ENCODE measurements around the gene FKBP3. TPM values are rescaled to one million over a fixed set of nuclear protein-coding genes. Genes with fewer than 3 reads are reported as not detected.

FKBP3 gene
- total and polyA plus RNA-seq, 2 experiments from 2014 or later = 114 to 699 TPM

DNA sequence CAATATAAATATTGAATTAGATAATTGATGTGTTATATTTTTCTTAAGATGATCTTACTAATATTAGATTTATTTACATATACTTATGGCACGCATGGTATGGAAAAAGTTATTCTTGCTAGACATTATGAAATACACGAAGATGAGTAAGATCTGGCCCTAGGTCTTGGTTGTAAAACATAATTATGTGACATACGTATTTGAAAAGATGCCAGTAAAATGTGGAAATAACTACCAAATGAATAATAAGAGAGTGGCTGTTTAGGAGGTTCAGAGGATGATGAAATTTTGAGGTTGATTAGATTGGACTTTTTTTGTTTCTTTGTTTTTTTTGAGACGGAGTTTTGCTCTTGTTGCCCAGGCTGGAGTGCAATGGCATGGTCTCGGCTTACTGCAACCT lies 42.8 kb upstream of the FKBP3 start (continued):
- TF ChIP-seq, protein P1, sequence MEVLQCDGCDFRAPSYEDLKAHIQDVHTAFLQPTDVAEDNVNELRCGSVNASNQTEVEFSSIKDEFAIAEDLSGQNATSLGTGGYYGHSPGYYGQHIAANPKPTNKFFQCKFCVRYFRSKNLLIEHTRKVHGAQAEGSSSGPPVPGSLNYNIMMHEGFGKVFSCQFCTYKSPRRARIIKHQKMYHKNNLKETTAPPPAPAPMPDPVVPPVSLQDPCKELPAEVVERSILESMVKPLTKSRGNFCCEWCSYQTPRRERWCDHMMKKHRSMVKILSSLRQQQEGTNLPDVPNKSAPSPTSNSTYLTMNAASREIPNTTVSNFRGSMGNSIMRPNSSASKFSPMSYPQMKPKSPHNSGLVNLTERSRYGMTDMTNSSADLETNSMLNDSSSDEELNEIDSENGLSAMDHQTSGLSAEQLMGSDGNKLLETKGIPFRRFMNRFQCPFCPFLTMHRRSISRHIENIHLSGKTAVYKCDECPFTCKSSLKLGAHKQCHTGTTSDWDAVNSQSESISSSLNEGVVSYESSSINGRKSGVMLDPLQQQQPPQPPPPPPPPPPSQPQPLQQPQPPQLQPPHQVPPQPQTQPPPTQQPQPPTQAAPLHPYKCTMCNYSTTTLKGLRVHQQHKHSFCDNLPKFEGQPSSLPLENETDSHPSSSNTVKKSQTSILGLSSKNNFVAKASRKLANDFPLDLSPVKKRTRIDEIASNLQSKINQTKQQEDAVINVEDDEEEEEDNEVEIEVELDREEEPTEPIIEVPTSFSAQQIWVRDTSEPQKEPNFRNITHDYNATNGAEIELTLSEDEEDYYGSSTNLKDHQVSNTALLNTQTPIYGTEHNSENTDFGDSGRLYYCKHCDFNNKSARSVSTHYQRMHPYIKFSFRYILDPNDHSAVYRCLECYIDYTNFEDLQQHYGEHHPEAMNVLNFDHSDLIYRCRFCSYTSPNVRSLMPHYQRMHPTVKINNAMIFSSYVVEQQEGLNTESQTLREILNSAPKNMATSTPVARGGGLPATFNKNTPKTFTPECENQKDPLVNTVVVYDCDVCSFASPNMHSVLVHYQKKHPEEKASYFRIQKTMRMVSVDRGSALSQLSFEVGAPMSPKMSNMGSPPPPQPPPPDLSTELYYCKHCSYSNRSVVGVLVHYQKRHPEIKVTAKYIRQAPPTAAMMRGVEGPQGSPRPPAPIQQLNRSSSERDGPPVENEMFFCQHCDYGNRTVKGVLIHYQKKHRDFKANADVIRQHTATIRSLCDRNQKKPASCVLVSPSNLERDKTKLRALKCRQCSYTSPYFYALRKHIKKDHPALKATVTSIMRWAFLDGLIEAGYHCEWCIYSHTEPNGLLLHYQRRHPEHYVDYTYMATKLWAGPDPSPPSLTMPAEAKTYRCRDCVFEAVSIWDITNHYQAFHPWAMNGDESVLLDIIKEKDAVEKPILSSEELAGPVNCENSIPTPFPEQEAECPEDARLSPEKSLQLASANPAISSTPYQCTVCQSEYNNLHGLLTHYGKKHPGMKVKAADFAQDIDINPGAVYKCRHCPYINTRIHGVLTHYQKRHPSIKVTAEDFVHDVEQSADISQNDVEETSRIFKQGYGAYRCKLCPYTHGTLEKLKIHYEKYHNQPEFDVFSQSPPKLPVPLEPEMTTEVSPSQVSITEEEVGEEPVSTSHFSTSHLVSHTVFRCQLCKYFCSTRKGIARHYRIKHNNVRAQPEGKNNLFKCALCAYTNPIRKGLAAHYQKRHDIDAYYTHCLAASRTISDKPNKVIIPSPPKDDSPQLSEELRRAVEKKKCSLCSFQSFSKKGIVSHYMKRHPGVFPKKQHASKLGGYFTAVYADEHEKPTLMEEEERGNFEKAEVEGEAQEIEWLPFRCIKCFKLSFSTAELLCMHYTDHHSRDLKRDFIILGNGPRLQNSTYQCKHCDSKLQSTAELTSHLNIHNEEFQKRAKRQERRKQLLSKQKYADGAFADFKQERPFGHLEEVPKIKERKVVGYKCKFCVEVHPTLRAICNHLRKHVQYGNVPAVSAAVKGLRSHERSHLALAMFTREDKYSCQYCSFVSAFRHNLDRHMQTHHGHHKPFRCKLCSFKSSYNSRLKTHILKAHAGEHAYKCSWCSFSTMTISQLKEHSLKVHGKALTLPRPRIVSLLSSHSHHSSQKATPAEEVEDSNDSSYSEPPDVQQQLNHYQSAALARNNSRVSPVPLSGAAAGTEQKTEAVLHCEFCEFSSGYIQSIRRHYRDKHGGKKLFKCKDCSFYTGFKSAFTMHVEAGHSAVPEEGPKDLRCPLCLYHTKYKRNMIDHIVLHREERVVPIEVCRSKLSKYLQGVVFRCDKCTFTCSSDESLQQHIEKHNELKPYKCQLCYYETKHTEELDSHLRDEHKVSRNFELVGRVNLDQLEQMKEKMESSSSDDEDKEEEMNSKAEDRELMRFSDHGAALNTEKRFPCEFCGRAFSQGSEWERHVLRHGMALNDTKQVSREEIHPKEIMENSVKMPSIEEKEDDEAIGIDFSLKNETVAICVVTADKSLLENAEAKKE (CRISPR knock-in tag; IDR thresholded peaks at IDR 0.05) = no peak

DNA sequence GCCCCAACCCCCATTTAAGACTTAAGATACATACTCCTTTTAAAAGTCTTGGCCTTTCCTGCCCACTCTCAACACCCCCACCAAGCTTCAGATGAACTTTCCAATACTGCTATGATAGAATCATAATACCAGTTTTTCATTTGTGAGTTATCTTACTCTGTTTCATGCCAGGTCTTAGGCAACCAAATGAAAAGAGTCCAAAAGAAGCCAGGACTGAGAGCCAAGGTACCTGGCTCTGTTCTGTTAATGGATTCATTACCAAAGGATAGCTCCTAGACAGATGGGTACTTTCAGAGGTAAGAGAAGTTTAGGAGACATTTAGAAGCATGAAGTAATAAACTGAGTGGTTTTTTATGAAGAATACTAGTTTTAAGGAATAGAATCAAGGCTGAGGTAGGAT lies 35.6 kb upstream of the FKBP3 start:
- H3K27ac ChIP-seq (ENCODE audit: low read depth) = no peak overlapping the region
- Mint-ChIP-seq H3K27ac (no peak overlapping the region), H3K4me3 (no peak overlapping the region), H3K27me3 (ENCODE audit: insufficient read depth, low read depth, poor library complexity) (no peaks in the 10 kb centered on the region), H3K9me3 (no peaks in the 10 kb centered on the region), H3K36me3 (ENCODE audit: low read depth) (peaks cover 7% of the 10 kb centered on the region; the same call in 2 of the 3 replicates), H3K4me1 (no peaks in the 10 kb centered on the region)
- DNase-seq (ENCODE audit: low spot score) (no peak), ATAC-seq (no peak)
- H4K20me1 ChIP-seq (replicated peaks; ENCODE audit: insufficient read depth) = no peaks in the 10 kb centered on the region
- H3K36me3 ChIP-seq (ENCODE audit: insufficient read depth) = peaks cover 5% of the 10 kb centered on the region; the same call in 1 of the 2 replicates
- H3K4me2 ChIP-seq = no peak overlapping the region
- H3K27me3 ChIP-seq (ENCODE audit: insufficient read depth) = no peaks in the 10 kb centered on the region
- no peaks in the 10 kb centered on the region for H3K79me2 ChIP-seq (replicated peaks; ENCODE audit: insufficient read depth)
- no peak overlapping the region for H2AFZ ChIP-seq
- H3K9me2 ChIP-seq (ENCODE audit: insufficient read depth) = no peaks in the 10 kb centered on the region
- no peaks in the 10 kb centered on the region for H3F3A ChIP-seq (replicated peaks; ENCODE audit: low read depth)
- H3K4me1 ChIP-seq (ENCODE audit: insufficient read depth) = no peaks in the 10 kb centered on the region
- H3K4me3 ChIP-seq = no peak overlapping the region
- no peak for TF ChIP-seq ZNF114 (CRISPR knock-in tag; IDR thresholded peaks at IDR 0.05)
- TF ChIP-seq, protein P1 (CRISPR knock-in tag; IDR thresholded peaks at IDR 0.05) = no peak
- TF ChIP-seq REST (IDR thresholded peaks at IDR 0.05; ENCODE audit: unreplicated experiment) = no peak
